HG02623 (cell line): Measurements from ENCODE around the gene THADA.
A peak's percentile ranks its signal among the peaks of the same experiment; 100 is the strongest.
"Not testable (repeated sequence)": the region's sequence is repeated elsewhere in the genome, so short reads cannot be mapped to it uniquely, and the experiment has no call there.

ENCODE experiments used
- ATAC-seq: cut with Tn5 transposase; IDR thresholded peaks from one replicate; pipeline ENCODE4 v1.9.1; 2021; ENCODE audit warnings: moderate library complexity; ENCODE audit not compliant: unreplicated experiment

Gene THADA

DNA sequence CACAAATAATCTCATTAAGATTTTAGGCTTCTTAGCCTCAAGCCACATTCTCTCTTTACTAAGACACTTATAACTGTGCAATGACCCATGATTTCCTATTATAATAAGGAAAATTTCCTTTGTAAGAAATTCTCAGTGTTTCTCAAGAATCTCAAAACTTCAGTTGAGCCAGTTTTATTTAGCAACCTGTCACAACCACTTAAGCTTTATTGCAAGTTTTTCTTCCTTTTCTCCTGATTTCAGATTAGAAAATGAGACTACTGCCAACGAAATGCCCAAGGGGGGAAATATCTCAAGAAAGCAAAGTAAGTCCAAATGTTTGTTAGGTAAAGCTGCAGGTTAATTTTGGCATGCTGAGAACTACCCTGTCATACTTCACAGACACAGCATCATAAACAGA lies 178.5 kb downstream of the THADA start:
- no peak for ATAC-seq

DNA sequence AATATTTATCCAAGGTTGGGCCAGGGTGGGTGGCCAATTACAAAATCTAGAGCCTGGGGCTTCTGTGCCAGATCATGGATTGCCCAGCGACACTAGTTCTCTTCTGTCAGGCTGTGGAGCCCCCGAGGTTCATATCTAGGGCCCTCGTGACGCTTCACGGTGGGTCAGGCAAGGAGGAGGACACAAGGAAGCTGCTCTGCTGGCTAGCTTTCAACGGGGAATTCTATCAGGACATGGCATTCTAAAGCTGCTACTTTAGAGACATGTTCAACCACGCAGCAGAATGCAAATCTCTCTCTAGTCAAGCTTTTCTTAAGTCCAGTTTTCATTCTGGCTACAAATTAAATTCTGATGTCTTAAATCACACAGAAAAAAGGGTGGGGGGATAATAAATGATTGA lies 180.2 kb downstream of the THADA start:
- no peak for ATAC-seq

DNA sequence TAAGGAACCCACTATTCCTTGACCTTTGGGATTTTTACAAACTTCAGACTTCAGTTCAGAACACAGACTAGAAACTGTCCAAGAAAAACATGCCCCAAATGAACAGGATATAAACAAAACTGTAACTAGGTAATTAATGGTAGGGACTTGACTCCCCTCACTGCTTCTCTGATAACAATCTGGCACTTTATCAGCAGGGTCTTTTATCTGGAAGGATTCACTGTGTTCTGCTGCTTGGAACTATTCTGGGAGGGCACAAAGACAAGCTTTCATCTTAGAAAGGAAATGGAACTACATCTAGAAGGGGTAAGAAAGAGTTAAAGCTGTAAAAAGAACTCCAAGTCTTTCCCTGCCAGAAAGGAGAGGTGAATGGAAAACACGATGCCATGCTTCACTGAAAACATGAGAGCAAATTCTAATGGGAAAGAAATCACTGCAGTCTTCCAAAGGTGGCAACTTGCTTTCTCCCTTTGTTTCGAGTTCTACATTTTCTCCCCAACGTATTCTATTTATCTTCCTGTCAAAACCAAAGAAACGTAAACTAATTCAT lies 181.2 kb downstream of the THADA start:
- ATAC-seq: no peak

DNA sequence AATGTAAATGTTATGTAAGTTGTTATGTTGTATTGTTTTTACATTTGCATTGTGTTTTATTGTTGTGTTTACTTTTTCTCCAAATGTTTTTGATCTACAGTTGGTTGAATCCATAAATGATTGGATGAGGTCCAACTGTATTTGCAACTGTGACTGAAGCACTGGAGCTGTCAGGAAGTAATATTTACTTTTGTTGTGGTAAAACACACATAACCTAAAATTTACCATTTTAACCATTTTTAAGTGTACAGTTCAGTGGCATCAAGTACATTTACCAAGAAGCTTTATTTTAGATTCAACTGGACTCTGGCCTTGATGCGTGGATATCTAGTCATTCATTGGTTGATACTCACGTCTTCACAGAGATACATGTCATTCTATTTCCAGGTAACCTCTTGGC lies 181.8 kb downstream of the THADA start:
- no peak for ATAC-seq

DNA sequence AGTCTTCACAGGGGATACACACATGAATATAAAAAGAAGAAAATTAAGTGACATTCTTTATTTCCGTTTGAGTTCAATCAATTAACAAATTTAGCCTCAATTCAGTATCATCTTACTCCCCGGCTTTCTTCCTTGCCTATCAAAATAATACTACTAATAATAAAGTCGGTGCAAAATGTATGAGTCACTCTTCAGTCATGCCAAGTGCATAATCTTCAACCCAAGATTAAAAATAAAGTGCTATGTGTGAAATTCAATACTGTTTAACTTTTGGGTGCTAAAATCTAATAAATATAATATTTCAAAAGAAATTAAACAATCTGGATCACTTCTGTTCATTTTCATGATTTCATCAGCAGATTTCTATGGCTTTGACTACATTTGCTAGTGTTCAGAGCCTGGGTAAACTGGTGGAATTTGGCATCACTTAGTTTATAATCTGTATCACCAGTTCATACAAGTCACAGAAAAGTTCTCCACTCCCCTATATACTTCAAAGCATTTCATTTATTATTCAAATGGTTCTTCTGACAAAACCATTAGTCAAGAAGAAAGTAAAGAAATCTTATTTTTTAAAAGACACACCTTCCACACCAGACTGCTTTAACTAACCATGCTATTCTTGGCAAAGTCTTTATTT lies 183.6 kb downstream of the THADA start:
- ATAC-seq: no peak

DNA sequence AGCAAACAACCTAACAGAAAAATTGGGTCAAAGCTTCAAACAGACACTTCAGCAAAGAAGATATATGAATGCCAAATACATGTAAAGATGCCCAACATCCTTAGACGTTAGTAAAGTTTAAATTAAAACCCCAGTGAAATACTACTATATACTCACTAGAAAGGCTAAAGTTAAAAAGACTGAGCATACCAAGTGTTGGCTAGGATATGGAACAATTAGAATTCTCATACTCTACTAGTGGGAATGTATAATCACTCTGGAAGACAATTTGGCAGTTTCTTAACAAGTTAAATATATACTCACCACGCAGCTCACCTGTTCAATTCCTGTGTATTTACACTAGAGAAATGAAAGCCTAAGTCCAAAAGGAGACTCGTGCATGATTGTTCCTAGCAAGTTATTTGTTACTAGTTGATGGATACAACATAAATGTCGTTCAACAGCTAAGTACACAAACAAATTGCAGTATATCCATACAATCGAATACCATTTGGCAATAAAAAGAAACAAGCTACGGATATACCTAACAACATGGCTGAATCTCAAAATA lies 185.7 kb downstream of the THADA start:
- ATAC-seq: no peak

DNA sequence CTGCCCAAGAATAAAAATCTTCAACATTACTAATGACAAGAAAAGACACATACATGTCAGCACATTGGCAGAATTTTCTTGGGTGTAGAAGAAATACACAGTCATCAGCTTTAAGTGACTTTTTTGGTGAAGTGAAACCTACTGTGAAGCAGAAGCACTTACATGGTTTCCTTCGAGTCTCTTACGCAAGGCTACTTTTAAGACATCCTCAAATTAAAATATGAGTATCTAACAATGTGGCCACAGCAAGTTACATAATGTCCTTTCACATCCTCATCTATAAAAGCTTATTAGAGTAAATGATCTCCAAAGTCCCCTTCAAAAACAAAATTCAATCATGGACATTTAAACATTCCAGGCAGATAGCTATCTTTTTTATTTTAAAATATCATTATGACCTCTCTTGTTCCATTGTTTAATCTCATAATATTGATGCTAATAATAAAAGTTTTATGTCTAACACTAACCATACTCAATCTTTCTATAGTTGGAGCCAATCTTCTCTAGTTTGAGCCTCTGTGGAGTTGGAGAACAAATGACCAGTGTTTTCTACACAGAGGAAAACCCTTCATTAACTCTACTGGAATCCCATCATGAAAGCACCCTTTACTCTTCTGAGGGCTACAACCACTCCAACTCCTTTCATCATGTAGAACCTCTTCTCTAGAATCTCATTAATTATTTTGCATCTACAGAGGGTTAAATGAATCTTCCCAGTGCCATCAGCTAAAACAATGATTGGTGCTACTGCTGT lies 187.3 kb downstream of the THADA start:
- peak; percentile 59 for ATAC-seq

DNA sequence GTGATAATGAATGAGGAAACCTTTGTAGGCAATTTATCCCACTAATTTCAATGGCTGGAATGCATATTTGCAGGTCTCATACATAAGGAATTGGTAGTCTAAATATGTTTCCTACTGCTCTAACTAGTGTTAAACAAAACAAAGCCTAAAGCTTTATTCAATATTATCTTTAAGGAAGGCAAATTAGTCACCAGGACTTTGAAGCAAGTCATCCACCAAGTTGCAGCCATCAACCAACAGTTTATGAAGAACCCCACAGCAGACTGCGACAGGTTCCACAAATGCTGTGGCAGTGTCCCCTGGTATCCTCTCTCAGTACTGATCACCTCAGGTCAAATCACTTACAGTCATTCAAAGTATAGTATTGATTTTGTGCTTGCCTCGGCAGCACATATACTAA lies 187.9 kb downstream of the THADA start:
- peak; percentile 43 for ATAC-seq

DNA sequence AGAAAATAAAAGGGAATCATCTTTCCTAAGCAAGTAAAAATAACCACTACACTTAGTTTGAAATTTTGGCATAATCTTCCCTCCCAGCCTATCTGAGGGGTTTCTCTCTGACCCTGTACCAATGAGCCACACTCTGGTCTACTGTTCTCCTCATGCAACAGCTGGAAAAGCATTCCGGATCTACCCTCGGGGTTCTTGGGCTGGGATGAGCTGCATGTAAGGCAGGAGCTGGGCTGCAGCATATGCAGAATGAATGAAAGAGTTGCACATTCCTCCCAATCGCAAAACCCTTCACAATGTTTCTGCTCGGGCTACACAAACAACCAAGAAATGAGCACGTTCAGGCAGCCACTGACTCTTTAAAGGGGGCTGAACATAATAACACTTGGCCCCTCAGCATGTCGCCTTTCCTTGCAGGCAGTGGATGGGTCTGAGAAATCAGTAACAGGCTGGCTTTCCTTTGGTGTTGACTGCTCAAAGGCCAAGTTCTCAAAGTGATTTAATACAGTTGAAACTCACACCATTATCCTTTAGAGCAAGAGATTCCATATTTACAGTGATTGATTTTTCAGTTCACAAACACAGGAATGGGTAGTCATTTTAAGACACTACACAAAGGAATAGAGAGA lies 189.1 kb downstream of the THADA start:
- no peak for ATAC-seq

DNA sequence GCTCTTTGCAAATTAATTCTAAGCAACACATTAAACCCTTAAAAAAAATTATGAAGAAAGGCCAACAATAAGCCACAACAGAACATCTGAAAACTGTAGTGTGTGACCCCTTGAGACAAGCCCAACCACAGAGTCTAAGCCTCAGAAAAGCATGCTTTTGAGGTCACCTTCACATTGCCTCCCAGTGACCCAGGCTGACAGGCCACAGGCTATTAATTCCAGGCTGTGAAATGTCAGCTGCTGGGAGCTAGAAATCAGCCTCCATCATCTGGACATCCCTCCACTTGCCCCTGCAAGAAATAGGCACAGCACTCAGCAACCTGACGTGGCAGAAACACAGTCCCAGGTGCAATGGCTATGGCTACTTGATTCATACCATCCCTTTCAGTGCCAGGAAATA lies 190.0 kb downstream of the THADA start:
- no peak for ATAC-seq

DNA sequence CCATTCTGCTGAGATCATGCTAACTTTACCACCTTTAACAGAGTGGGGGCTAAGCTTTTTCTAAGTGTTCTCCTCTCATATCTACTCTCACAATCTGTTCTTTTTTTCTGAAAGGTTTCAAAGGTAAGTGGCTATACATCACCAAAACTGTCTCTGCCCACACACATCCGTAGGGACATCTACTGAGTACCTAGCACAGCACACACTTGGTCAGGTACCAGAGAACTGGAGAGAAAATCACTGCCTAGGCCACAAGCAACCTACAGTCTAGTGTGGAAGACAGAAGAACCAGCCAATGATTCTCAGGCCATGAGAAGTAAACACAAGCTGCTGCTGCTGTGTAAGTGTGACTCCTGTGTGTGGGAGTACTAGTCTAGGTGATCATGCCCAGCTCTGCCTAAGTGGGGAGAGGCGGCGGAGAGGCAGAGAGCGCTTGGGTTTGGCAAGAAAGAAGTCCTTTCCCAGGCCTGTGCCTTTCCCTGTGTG lies 193.3 kb downstream of the THADA start:
- peak; percentile 67 for ATAC-seq

DNA sequence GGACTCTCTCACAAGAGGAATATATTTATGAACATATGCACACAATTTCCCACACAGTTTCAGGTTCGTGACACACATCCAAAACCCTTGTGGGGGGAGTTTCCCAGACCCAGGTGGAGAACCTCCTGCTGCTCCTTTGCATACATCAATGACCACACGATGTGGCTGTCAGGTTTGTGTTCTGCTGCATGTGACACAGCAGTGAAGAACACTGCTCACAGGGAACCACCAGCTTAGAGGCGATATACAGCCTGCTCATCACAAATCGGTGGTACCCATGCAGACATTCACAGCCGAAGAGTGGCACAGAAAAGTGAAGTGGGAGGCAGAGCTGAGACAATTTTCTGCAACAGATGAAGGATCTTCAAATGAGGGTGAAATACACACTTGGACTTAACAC lies 193.8 kb downstream of the THADA start:
- peak; percentile 75 for ATAC-seq

DNA sequence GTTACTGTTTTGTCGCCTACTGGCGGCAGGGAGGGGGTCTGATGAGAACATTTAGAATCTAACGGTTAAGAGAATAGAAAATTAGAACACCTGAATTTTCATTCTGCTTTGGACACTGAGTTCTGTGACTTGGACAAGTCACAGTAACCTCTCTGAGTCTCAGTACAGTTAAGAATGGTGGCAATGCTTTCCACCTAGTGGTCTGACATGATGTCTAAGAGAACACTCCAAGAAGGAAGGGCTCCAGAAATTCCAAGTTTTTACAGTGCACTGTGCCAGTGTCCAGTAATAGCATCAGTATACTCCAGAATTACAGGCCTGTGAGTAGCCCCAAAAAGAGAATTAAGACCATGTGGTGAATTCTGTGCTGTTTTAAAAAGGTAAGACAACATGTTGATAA lies 195.3 kb downstream of the THADA start:
- no peak for ATAC-seq

DNA sequence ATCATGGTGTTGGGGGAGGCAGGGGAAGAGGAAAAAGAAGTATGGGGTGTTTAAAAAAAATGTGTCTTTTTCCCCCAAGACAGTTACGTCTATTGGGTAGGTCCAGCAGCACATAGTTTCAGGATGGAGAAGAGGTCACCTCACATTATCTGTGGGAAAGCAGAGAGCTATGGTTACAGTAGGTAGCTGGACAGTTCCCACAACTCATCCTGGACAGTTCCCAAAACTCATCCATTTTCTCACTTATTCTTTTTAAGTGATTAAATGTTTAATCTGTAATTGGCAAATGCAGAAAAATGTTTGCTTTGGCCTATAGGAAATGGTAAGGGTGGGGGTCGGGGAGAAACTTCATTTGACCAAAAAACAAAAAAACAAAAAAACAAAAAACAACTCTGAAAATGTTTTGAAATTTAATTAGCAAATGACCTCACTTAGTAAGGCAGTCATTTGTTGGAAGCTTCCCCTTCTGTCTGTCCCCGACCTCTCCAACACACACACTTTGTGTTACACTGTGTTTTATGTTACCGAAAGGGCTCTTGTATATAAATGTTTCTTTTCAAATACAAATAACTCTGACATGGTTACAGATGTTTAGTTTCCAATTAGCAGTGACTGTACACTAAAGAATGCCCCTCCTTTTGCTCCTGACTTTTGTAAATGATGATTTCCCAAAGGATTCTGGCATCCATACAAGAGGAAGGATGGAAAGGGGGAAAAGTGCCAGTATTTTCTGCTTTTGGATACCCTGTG lies 196.1 kb downstream of the THADA start:
- ATAC-seq: no peak

DNA sequence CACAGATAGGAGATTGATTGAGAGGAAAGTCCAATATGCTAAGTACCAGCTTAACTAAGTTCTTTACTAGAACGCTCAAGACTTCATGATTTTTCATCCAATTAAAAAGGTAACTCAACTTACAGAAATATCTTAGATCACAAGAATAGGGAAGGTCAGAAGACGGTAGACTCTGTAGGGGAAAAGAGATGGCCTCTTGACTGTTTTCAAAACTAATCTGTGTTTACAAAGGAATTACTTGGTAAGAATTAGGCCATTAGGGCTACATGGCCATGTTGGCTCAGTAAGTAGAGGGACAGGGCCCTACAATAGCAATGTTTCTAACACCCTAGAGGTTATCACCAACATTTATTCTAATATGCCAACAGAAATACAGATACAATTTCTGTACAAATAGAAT lies 196.7 kb downstream of the THADA start:
- ATAC-seq: no peak

DNA sequence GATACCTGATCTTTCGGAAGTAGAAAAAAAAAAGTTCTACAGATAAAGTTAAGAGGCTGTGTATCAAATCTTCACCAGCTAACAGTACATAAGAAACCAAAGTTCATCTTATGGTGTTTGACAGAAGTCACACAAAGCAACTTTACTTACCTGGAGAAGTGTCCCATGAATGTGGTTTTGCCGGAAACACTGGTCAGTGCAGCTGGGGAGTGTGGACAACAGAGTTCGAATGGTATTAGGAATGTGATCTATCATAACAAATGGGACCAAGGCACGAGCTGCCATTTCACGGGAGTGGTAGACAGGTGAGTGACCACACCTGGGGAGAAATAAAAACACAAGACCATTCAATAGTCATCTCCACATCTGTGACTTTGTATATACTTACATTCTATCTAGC lies 198.0 kb downstream of the THADA start:
- no peak for ATAC-seq

DNA sequence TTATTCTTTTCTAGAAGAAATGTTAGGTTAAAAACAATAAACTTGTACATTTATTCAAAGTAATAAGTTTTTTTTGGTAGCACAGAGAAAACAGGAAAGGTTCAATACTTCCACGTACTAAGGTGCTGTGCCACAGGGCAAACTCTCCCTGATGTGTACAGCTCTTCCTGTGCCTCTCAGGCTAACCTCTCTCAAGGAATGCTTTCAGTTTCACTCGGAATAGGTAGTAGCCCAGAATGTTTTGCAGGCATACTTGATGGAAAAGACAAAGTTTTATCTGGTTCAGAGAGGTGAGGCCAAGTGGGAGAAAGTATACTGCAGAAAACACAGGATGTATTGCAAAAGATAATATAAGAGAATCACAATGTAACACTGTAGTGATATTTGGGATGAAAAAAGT lies 198.4 kb downstream of the THADA start:
- ATAC-seq: no peak

DNA sequence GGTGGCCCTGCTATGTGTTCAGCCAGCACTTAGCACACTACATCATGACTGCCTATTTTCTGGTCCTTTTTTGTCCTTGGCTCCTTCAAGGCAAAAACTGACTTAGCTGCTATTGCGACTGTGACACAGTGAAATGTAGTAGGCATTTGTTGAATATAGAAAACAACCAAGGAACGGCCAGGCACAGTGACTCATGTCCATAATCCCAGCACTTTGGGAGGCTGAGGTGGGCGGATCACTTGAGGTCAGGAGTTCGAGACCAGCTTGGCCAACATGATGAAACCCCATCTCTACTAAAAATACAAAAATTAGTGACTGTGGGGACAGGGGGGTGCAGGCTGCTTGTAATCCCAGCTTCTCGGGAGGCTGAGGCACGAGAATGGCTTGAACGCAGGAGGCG lies 199.5 kb downstream of the THADA start:
- ATAC-seq: not testable (repeated sequence)

DNA sequence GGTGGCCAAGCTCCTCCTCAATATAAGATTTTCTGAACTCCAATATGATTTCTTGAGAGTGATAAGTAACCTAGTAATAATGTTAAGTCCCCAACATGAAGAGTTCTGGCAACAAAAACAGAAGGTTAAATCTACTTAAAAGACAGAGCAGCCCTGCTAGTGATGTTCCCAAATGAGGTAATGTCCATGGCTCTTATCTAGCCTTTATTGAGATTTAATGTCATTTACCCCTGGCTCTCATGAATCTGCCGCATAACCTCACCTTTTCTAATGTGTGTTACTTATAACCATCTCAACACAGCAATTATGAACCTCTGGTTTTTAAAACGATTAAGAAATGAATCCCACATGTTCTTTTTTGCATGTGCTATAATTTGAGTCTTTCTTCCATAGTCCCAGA lies 201.9 kb downstream of the THADA start:
- ATAC-seq: no peak

DNA sequence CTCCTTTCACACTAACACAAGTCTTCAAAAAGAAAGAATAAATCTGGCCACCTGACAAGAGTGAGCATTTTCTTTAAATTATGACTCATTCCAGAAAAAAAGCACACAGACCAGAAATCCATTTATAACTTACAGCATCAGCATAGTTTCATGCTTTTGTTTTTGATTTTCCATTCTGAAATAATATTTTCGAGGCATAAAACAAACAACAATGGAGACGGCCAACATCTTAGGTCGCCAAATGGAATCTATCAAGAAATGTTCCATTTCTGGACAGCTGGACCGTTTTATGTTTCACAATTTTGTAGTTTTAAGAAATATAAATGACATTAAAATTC lies 204.0 kb downstream of the THADA start:
- no peak for ATAC-seq
